ENCODE results near the gene YWHAQ. TPM values are rescaled to one million over a fixed set of nuclear protein-coding genes. Genes with fewer than 3 reads are reported as not detected.
A peak's percentile ranks its signal among the peaks of the same experiment; 100 is the strongest.

Gene YWHAQ
- total RNA-seq, 3 donors from 2014 or later, result 176 to 226 (median 186) TPM

GRCh38 chr2:9637330-9637729 lies 6.5 kb upstream of the YWHAQ start:
- intact Hi-C loops (cut with DNase I; ENCODE audit: low total_unique reads), result loop anchor here (10.0 kb wide), 1 partner anchor 83 kb away; the partner anchor contains the start of gene ADAM17
- Histone ChIP-seq H3K36me3 (no peaks in the 10 kb centered on the region), H3K4me3 (no peak overlapping the region), H3K27me3 (no peaks in the 10 kb centered on the region), H3K9me3 (no peaks in the 10 kb centered on the region), H3K4me1 (no peaks in the 10 kb centered on the region), H3K27ac (peak overlapping the region in 1 of 2 donors; percentile 10)
- no peak for TF ChIP-seq POLR2AphosphoS5 (IDR thresholded peaks at IDR 0.05)
- TF ChIP-seq CTCF (IDR thresholded peaks at IDR 0.05), result no peak
- no peak for TF ChIP-seq POLR2A (IDR thresholded peaks at IDR 0.05)
- DNase-seq (ENCODE audit: low spot score in 2 of 2), result no peak

- no peaks in the 10 kb centered on the region for H3K4me1 ChIP-seq
- H3K9me3 ChIP-seq, result no peaks in the 10 kb centered on the region
- no peaks in the 10 kb centered on the region for H3K27me3 ChIP-seq
- H3K36me3 ChIP-seq, result no peaks in the 10 kb centered on the region
- intact Hi-C loops (cut with DNase I; ENCODE audit: low total_unique reads), result loop anchor here (10.0 kb wide), 1 partner anchor 79 kb away; the partner anchor contains the start of gene ADAM17
- no peak overlapping the region for H3K27ac ChIP-seq
- no peak for TF ChIP-seq POLR2A (IDR thresholded peaks at IDR 0.05)
- TF ChIP-seq POLR2AphosphoS5 (IDR thresholded peaks at IDR 0.05), result no peak
- no peak for TF ChIP-seq CTCF (IDR thresholded peaks at IDR 0.05)
- DNase-seq (ENCODE audit: low spot score in 2 of 2), result no peak
- no peak overlapping the region for H3K4me3 ChIP-seq
Observed at GRCh38 chr2:9634133-9634532, 3.3 kb upstream of the YWHAQ start.

GRCh38 chr2:9631878-9632700 lies 1.3 kb upstream of the YWHAQ start:
- TF ChIP-seq POLR2A (IDR thresholded peaks at IDR 0.05), result no peak
- TF ChIP-seq CTCF (IDR thresholded peaks at IDR 0.05), result no peak
- TF ChIP-seq POLR2AphosphoS5 (IDR thresholded peaks at IDR 0.05), result no peak
- intact Hi-C loops (cut with DNase I; ENCODE audit: low total_unique reads), result loop anchor here (10.0 kb wide), 1 partner anchor 77 kb away; the partner anchor contains the start of gene ADAM17
- no peak for DNase-seq (ENCODE audit: low spot score in 2 of 2)
- H3K27ac ChIP-seq, result peak overlapping the region; percentile 20 to 96
- H3K27me3 ChIP-seq, result no peaks in the 10 kb centered on the region
- no peak overlapping the region for H3K4me3 ChIP-seq
- no peaks in the 10 kb centered on the region for H3K36me3 ChIP-seq
- H3K9me3 ChIP-seq, result no peaks in the 10 kb centered on the region
- H3K4me1 ChIP-seq, result peaks cover 0 to 16% of the 10 kb centered on the region in 2 donors

- Histone ChIP-seq H3K27me3 (no peaks in the 10 kb centered on the region), H3K9me3 (no peaks in the 10 kb centered on the region), H3K4me1 (peaks cover 0 to 18% of the 10 kb centered on the region in 2 donors), H3K4me3 (peak overlapping the region; percentile 82 to 96 (median 83)), H3K27ac (peak overlapping the region; percentile 96), H3K36me3 (no peaks in the 10 kb centered on the region)
- intact Hi-C loops (cut with DNase I; ENCODE audit: low total_unique reads), result loop anchor here (10.0 kb wide), 1 partner anchor 77 kb away; the partner anchor contains the start of gene ADAM17
- no peak for DNase-seq (ENCODE audit: low spot score in 2 of 2)
- TF ChIP-seq CTCF (IDR thresholded peaks at IDR 0.05), result no peak
- no peak for TF ChIP-seq POLR2AphosphoS5 (IDR thresholded peaks at IDR 0.05)
- no peak for TF ChIP-seq POLR2A (IDR thresholded peaks at IDR 0.05)
Observed at GRCh38 chr2:9631553-9631819, 689 bp upstream of the YWHAQ start.

GRCh38 chr2:9630117-9630735 lies 571 bp downstream of the YWHAQ start:
- peak; percentile 56 to 70 for DNase-seq (ENCODE audit: low spot score in 2 of 2)
- intact Hi-C loops (cut with DNase I; ENCODE audit: low total_unique reads), result loop anchor here (10.0 kb wide), 1 partner anchor 75 kb away; the partner anchor contains the start of gene ADAM17
- Histone ChIP-seq H3K4me1 (peaks cover 0 to 18% of the 10 kb centered on the region in 2 donors), H3K4me3 (peak overlapping the region; percentile 82 to 96 (median 83)), H3K27me3 (no peaks in the 10 kb centered on the region), H3K9me3 (no peaks in the 10 kb centered on the region), H3K36me3 (no peaks in the 10 kb centered on the region), H3K27ac (peak overlapping the region; percentile 96)
- TF ChIP-seq CTCF (IDR thresholded peaks at IDR 0.05) (no peak), POLR2AphosphoS5 (IDR thresholded peaks at IDR 0.05) (peak; percentile 43 to 65 (median 50))

Data from breast epithelium (tissue), 4 donors.